Caco-2 (cell line): ENCODE data around the gene OSBPL2. TPM values are rescaled to one million over a fixed set of nuclear protein-coding genes. Genes with fewer than 3 reads are reported as not detected.

Source experiments
- BruUV-seq: library from RNA; stranded (reverse); fragments of 400-500 nt; replicated peaks from 2 replicates; lab custom pipeline; 2021; lab: Mats Ljungman, UMichigan
- CTCF ChIA-PET: fragments of 300-600 bp; sonication (Branson Sonifier 250); formaldehyde crosslinking; loops from one replicate; lab custom pipeline; 2022; ENCODE audit warnings: antibody characterized with exemption; lab: Charles Lee
- POLR2A ChIA-PET: fragments of 300-600 bp; sonication (Branson Sonifier 250); formaldehyde crosslinking; loops from one replicate; lab custom pipeline; 2022; ENCODE audit warnings: antibody characterized with exemption; lab: Charles Lee
- DNase-seq, 2 experiments: peaks; one replicate each; pipeline versions ENCODE4 v3.0.0 to v3.0.0-alpha.2; 2020 to 2022
- H3K27me3 ChIP-seq: replicated peaks from 2 replicates; pipeline ENCODE4 v1.6.0; 2011; ENCODE audit warnings: low read length; ENCODE audit not compliant: control insufficient read depth, insufficient read depth
- H3K36me3 ChIP-seq: 2 replicates; pipeline ENCODE4 v1.5.1; 2011; ENCODE audit warnings: low read length; ENCODE audit not compliant: control insufficient read depth, insufficient read depth
- H3K4me1 ChIP-seq: fragments of 250-450 bp; sonication (Bioruptor Pico); 2 replicates; pipeline ENCODE4 v1.5.1; 2020; ENCODE audit warnings: mild to moderate bottlenecking
- H3K4me3 ChIP-seq: 2 replicates; pipeline ENCODE4 v1.5.1; 2011; ENCODE audit warnings: low read depth, mild to moderate bottlenecking, control low read depth, low read length
- H3K9me3 ChIP-seq: fragments of 250-450 bp; sonication (Bioruptor Pico); 2 replicates; pipeline ENCODE4 v1.5.1; 2020; ENCODE audit warnings: mild to moderate bottlenecking, moderate library complexity
- H3K27ac Mint-ChIP-seq: one replicate; pipeline ENCODE4 v1.8.0; 2022; ENCODE audit warnings: mixed read lengths; ENCODE audit not compliant: unreplicated experiment
- H3K27me3 Mint-ChIP-seq: one replicate; pipeline ENCODE4 v1.8.0; 2022; ENCODE audit warnings: mixed read lengths; ENCODE audit not compliant: insufficient read depth, unreplicated experiment
- H3K36me3 Mint-ChIP-seq: one replicate; pipeline ENCODE4 v1.8.0; 2022; ENCODE audit warnings: mild to moderate bottlenecking, mixed read lengths; ENCODE audit not compliant: insufficient read depth, unreplicated experiment
- H3K4me1 Mint-ChIP-seq: one replicate; pipeline ENCODE4 v1.8.0; 2022; ENCODE audit warnings: low read depth, mixed read lengths; ENCODE audit not compliant: unreplicated experiment
- H3K4me3 Mint-ChIP-seq: one replicate; pipeline ENCODE4 v1.8.0; 2022; ENCODE audit warnings: mild to moderate bottlenecking, moderate library complexity, mixed read lengths; ENCODE audit not compliant: unreplicated experiment
- H3K9me3 Mint-ChIP-seq: one replicate; pipeline ENCODE4 v1.8.0; 2022; ENCODE audit warnings: mixed read lengths; ENCODE audit not compliant: unreplicated experiment
- intact Hi-C: fragments of 100-400 bp; cut with micrococcal nuclease; formaldehyde crosslinking; loops from one replicate; pipeline ENCODE4 v1.10.0; 2022; ENCODE audit not compliant: unreplicated experiment
- total RNA-seq: library from RNA; stranded (reverse); gene quantifications from 2 replicates; pipeline ENCODE4 v1.2.3, GENCODE V29; 2022
- TF ChIP-seq, protein P1 (sequence below), 2 experiments: fragments of 200-600 bp in 1 of 2; IDR thresholded peaks; 1 replicate in 1 of 2; 2 replicates in 1 of 2; pipeline versions ENCODE4 v1.5.1 to v1.8.0; 2011 to 2022; ENCODE audit warnings: antibody characterized with exemption in 1 of 2, control low read depth in 1 of 2, inconsistent platforms in 1 of 2, low read depth in 1 of 2, low read length in 1 of 2, mild to moderate bottlenecking in 1 of 2, moderate library complexity in 1 of 2; ENCODE audit not compliant: insufficient read depth in 1 of 2, severe bottlenecking in 1 of 2, unreplicated experiment in 1 of 2

Gene OSBPL2
- total RNA-seq, 1 experiment from 2014 or later, result 132 TPM

- Mint-ChIP-seq H3K9me3 (no peaks in the 10 kb centered on the region), H3K4me3 (no peak overlapping the region), H3K36me3 (peaks cover 92% of the 10 kb centered on the region), H3K27ac (no peak overlapping the region), H3K27me3 (no peaks in the 10 kb centered on the region), H3K4me1 (no peaks in the 10 kb centered on the region)
- H3K36me3 ChIP-seq, result peaks cover 18% of the 10 kb centered on the region
- H3K27me3 ChIP-seq, result no peaks in the 10 kb centered on the region
- POLR2A ChIA-PET, result no interaction called here
- H3K4me3 ChIP-seq, result no peak overlapping the region
- H3K9me3 ChIP-seq, result no peaks in the 10 kb centered on the region
- no peaks in the 10 kb centered on the region for H3K4me1 ChIP-seq
- intact Hi-C loops, result no loop called here
- TF ChIP-seq, protein P1, sequence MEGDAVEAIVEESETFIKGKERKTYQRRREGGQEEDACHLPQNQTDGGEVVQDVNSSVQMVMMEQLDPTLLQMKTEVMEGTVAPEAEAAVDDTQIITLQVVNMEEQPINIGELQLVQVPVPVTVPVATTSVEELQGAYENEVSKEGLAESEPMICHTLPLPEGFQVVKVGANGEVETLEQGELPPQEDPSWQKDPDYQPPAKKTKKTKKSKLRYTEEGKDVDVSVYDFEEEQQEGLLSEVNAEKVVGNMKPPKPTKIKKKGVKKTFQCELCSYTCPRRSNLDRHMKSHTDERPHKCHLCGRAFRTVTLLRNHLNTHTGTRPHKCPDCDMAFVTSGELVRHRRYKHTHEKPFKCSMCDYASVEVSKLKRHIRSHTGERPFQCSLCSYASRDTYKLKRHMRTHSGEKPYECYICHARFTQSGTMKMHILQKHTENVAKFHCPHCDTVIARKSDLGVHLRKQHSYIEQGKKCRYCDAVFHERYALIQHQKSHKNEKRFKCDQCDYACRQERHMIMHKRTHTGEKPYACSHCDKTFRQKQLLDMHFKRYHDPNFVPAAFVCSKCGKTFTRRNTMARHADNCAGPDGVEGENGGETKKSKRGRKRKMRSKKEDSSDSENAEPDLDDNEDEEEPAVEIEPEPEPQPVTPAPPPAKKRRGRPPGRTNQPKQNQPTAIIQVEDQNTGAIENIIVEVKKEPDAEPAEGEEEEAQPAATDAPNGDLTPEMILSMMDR (IDR thresholded peaks at IDR 0.05; ENCODE audit: insufficient read depth in 1 of 2, low read depth in 1 of 2, low read length in 1 of 2, severe bottlenecking in 1 of 2, unreplicated experiment in 1 of 2), result no peak
- CTCF ChIA-PET, result no interaction called here
- no TSS peak for BruUV-seq
- DNase-seq, result no peak
Measured at GRCh38 chr20:62282877-62283503, 44.7 kb downstream of the OSBPL2 start.

- no peak for DNase-seq
- TF ChIP-seq, protein P1 (IDR thresholded peaks at IDR 0.05; ENCODE audit: insufficient read depth in 1 of 2, low read depth in 1 of 2, low read length in 1 of 2, severe bottlenecking in 1 of 2, unreplicated experiment in 1 of 2), result no peak
- H3K27me3 Mint-ChIP-seq, result no peaks in the 10 kb centered on the region
- no peak overlapping the region for H3K27ac Mint-ChIP-seq
- H3K27me3 ChIP-seq, result no peaks in the 10 kb centered on the region
- peaks cover 20% of the 10 kb centered on the region for H3K36me3 ChIP-seq
- no peaks in the 10 kb centered on the region for H3K9me3 ChIP-seq
- intact Hi-C loops, result no loop called here
- no peak overlapping the region for H3K4me3 Mint-ChIP-seq
- H3K4me1 ChIP-seq, result no peaks in the 10 kb centered on the region
- ChIA-PET CTCF (no interaction called here), POLR2A (interaction anchor here (0.6 kb wide), 1 partner anchor 1245 kb away, joined by 3 read pairs; no protein-coding TSS in a partner anchor)
- BruUV-seq, result no TSS peak
- H3K9me3 Mint-ChIP-seq, result no peaks in the 10 kb centered on the region
- H3K4me1 Mint-ChIP-seq, result no peaks in the 10 kb centered on the region
- peaks cover 86% of the 10 kb centered on the region for H3K36me3 Mint-ChIP-seq
- no peak overlapping the region for H3K4me3 ChIP-seq
Measured at GRCh38 chr20:62284448-62284847, 46.1 kb downstream of the OSBPL2 start.

GRCh38 chr20:62285151-62285550 lies 46.8 kb downstream of the OSBPL2 start:
- H3K4me1 ChIP-seq, result no peaks in the 10 kb centered on the region
- no peaks in the 10 kb centered on the region for H3K27me3 ChIP-seq
- H3K4me3 ChIP-seq, result no peak overlapping the region
- no TSS peak for BruUV-seq
- no peaks in the 10 kb centered on the region for H3K4me1 Mint-ChIP-seq
- intact Hi-C loops, result no loop called here
- H3K27me3 Mint-ChIP-seq, result no peaks in the 10 kb centered on the region
- TF ChIP-seq, protein P1 (IDR thresholded peaks at IDR 0.05; ENCODE audit: insufficient read depth in 1 of 2, low read depth in 1 of 2, low read length in 1 of 2, severe bottlenecking in 1 of 2, unreplicated experiment in 1 of 2), result no peak
- no peak overlapping the region for H3K27ac Mint-ChIP-seq
- DNase-seq, result no peak
- H3K9me3 Mint-ChIP-seq, result no peaks in the 10 kb centered on the region
- no peak overlapping the region for H3K4me3 Mint-ChIP-seq
- H3K36me3 ChIP-seq, result peaks cover 19% of the 10 kb centered on the region
- CTCF ChIA-PET, result no interaction called here
- POLR2A ChIA-PET, result interaction anchor here (0.5 to 0.6 kb wide), 2 partner anchors 96 to 1244 kb away, joined by 3 read pairs; no protein-coding TSS in a partner anchor
- peaks cover 79% of the 10 kb centered on the region for H3K36me3 Mint-ChIP-seq
- H3K9me3 ChIP-seq, result no peaks in the 10 kb centered on the region
